OCI-LY3 (cell line): Measurements from ENCODE around the gene DDIT4.

Experiments
- H2AFZ ChIP-seq: fragments of 200-600, 300-600 bp; shearing (Covaris generic); 2 replicates; pipeline ENCODE4 v1.6.0; 2014; ENCODE audit warnings: antibody characterized with exemption, low read depth, low read length
- H3K27ac ChIP-seq: fragments of 200-600, 300-600 bp; sonication (generic); 2 replicates; pipeline ENCODE4 v1.5.1; 2014; ENCODE audit warnings: mild to moderate bottlenecking, low read length, moderate library complexity, mixed read lengths
- H3K27me3 ChIP-seq: fragments of 200-600, 300-600 bp; sonication (generic); 2 replicates; pipeline ENCODE4 v1.6.1; 2014; ENCODE audit warnings: low read depth, low read length, mixed read lengths
- H3K36me3 ChIP-seq: fragments of 200-600, 300-600 bp; sonication (generic); replicated peaks from 2 replicates; pipeline ENCODE3; 2014; ENCODE audit warnings: low read depth, low read length, mixed read lengths
- H3K4me1 ChIP-seq: fragments of 300-600, 200-600 bp; sonication (generic); 2 replicates; pipeline ENCODE4 v1.6.1; 2014; ENCODE audit warnings: low read length, mixed read lengths
- H3K4me2 ChIP-seq: fragments of 200-600, 300-600 bp; sonication (generic); 2 replicates; pipeline ENCODE4 v1.6.1; 2014; ENCODE audit warnings: low read length, mixed read lengths
- H3K4me3 ChIP-seq: fragments of 300-600, 200-600 bp; sonication (generic); 2 replicates; pipeline ENCODE4 v1.5.1; 2014; ENCODE audit warnings: antibody characterized with exemption, mild to moderate bottlenecking, low read length, moderate library complexity
- H3K79me2 ChIP-seq: fragments of 300-600, 200-600 bp; shearing (Covaris generic); 2 replicates; pipeline ENCODE4 v1.6.1; 2014; ENCODE audit warnings: mild to moderate bottlenecking, low read length, mixed read lengths
- H3K9ac ChIP-seq: fragments of 300-600, 200-600 bp; shearing (Covaris generic); 2 replicates; pipeline ENCODE4 v1.6.0; 2014; ENCODE audit warnings: mild to moderate bottlenecking, low read length, moderate library complexity
- H3K9me3 ChIP-seq: fragments of 200-600, 300-600 bp; shearing (Covaris generic); 2 replicates; pipeline ENCODE4 v1.6.1; 2014; ENCODE audit warnings: low read length, mixed read lengths; ENCODE audit not compliant: insufficient read depth
- H4K20me1 ChIP-seq: fragments of 200-600, 300-600 bp; sonication (generic); 2 replicates; pipeline ENCODE4 v1.6.1; 2016; ENCODE audit warnings: low read length, mixed read lengths; ENCODE audit not compliant: insufficient read depth
- EZH2phosphoT487 ChIP-seq: fragments of 200-600 bp; shearing (Covaris generic); IDR thresholded peaks from 2 replicates; pipeline ENCODE4 v1.6.1; 2018; ENCODE audit warnings: antibody characterized with exemption, mixed run types, low read depth
- TF ChIP-seq, protein P1 (sequence below): fragments of 200-600, 300-600 bp; sonication (generic); IDR thresholded peaks from 2 replicates; pipeline ENCODE4 v1.5.1; 2014; ENCODE audit warnings: antibody characterized with exemption, low read length, low read depth

The DDIT4 gene

DNA sequence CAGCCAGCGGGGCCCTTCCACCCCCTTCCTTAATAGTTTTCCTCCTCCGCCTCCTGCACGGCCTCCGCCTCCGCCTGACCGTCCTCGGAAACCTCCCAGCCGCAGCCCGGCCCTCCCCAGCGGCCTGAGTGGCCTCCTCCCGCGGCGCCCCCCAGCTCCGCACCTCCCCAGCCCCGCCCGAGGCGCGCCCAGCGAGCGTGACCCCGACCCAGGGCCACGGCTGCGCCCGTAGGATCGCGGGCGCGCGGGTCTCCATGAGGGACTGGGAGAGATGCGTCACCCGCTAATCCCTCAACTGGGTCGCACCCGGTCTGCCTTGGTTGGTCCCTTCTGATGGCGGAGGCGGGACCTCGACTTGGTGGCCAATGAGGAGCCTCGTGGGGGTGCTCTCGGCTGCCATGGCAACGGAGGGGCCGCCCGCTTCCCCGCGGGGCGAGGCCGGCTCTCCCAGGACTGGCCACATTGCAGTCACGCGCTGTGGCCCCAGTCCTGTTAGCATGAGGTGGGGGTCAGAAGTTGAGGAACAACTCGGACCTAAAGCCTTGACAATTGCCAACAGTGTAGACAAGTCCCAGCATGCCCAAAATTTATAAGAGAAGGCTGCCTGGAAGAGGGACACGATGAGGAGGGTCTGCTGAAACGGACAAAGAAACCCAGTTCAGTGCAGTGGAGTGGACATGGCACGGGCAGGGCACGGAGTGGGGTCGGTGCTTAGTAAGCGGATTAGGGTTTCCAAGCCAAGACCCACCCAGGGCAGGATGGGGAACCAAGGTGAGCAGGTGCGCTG is 24.3 kb downstream of the DDIT4 start:
- H3K9me3 ChIP-seq: no peaks in the 10 kb centered on the region
- H3K27ac ChIP-seq: peak overlapping the region; percentile 93
- H3K4me1 ChIP-seq: peaks cover 30% of the 10 kb centered on the region
- H3K79me2 ChIP-seq: no peaks in the 10 kb centered on the region
- H3K36me3 ChIP-seq: no peaks in the 10 kb centered on the region
- H2AFZ ChIP-seq: no peak overlapping the region
- no peaks in the 10 kb centered on the region for H4K20me1 ChIP-seq
- H3K27me3 ChIP-seq: no peaks in the 10 kb centered on the region
- H3K4me2 ChIP-seq: peak overlapping the region; percentile 90
- H3K9ac ChIP-seq: peak overlapping the region; percentile 87
- peak overlapping the region; percentile 88 for H3K4me3 ChIP-seq
- TF ChIP-seq EZH2phosphoT487: no peak
- TF ChIP-seq, protein P1, sequence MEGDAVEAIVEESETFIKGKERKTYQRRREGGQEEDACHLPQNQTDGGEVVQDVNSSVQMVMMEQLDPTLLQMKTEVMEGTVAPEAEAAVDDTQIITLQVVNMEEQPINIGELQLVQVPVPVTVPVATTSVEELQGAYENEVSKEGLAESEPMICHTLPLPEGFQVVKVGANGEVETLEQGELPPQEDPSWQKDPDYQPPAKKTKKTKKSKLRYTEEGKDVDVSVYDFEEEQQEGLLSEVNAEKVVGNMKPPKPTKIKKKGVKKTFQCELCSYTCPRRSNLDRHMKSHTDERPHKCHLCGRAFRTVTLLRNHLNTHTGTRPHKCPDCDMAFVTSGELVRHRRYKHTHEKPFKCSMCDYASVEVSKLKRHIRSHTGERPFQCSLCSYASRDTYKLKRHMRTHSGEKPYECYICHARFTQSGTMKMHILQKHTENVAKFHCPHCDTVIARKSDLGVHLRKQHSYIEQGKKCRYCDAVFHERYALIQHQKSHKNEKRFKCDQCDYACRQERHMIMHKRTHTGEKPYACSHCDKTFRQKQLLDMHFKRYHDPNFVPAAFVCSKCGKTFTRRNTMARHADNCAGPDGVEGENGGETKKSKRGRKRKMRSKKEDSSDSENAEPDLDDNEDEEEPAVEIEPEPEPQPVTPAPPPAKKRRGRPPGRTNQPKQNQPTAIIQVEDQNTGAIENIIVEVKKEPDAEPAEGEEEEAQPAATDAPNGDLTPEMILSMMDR: no peak

DNA sequence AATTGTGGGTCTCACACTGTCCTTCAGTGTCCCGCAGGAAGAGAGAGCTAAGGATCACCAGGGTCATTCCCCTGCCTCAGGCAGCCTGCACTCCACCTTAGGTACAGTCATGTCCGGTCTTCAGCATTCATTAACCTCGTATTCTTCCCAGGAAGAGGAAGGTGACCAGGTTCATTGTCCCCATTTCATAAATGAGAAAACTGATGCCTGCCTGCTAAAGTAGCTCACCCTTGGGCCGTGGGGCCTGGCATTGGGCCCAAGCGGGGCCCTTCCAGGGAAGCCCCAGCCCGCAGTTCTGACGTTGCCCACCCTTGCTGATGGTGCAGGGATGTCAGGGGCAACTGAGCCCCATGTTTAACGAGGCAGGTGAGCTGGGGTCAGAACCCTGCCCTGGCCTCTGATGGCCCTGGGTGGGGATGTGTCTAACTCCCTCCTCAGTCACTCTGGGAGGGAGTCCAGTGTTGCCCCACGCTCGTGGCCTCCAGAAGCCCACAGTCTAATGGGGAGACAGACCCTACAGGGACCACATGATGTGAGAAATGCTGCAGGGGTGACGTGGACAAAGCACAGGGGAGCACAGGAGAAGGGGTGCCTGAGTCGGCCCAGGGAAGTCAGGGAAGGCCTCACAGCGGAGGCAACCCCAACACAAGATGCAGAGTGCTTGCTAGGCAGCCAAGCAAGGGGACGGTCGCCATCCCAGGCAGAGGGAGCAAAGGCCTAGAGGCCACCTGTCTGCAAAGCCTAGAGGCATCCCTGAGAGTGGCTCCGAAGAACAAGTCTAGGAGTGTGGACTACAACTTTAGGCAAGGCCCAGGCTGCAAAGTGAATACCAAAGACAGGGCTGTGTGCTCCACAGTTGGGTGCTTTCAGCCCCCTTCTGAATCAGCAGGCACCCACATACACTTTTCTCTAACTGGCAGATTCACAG is 25.1 kb downstream of the DDIT4 start:
- peaks cover 33% of the 10 kb centered on the region for H3K4me1 ChIP-seq
- H3K9me3 ChIP-seq: no peaks in the 10 kb centered on the region
- H2AFZ ChIP-seq: no peak overlapping the region
- H3K4me2 ChIP-seq: peak overlapping the region; percentile 90
- H3K4me3 ChIP-seq: peak overlapping the region; percentile 88
- H3K79me2 ChIP-seq: no peaks in the 10 kb centered on the region
- H4K20me1 ChIP-seq: no peaks in the 10 kb centered on the region
- no peaks in the 10 kb centered on the region for H3K36me3 ChIP-seq
- H3K27ac ChIP-seq: 0 out of 2 replicates have a peak overlapping the region, but pooled peaks have one; percentile 5
- H3K9ac ChIP-seq: peak overlapping the region; percentile 42; the same call in 1 of the 2 replicates
- no peaks in the 10 kb centered on the region for H3K27me3 ChIP-seq
- no peak for TF ChIP-seq EZH2phosphoT487
- TF ChIP-seq, protein P1: no peak

DNA sequence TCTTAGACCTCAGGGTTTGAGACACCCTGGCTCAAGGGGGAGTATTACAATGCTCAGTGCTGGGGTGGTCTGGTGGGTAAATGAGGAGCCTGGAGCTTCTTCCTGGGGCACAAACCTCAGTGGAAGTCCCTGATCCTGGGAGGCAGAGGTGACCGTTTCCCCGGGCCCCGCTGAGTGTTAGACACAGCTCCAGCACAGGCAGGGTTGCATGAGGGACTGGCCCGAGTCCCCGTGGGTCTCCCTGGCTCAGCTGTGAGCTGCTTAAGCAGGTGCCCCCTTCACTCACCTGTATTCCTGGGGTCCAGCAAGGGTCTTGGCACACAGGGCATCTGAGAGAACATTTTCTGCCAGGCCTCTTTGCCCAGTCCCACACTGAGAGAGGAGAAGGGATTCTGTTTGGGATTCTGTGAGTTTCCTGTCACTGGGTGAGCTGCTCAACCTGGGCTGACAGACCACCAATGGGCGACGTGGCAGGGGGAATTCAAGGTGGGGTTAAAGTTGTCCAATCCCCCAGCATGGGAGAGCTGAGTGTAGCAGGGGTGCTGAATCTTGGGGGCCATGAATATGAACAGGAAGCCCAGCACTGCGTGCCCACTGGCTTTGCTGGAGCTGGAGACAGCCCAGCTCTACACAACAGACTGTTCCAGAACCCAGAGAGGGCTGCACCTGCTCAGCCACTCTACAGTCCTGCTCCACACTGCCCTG is 29.9 kb downstream of the DDIT4 start:
- Histone ChIP-seq H3K9ac (no peak overlapping the region), H3K4me1 (peaks cover 15% of the 10 kb centered on the region), H3K36me3 (no peaks in the 10 kb centered on the region), H4K20me1 (no peaks in the 10 kb centered on the region), H3K79me2 (no peaks in the 10 kb centered on the region), H3K9me3 (no peaks in the 10 kb centered on the region), H3K4me3 (no peak overlapping the region), H3K27ac (no peak overlapping the region), H3K4me2 (no peak overlapping the region), H3K27me3 (no peaks in the 10 kb centered on the region), H2AFZ (peak overlapping the region; percentile 13; the same call in 1 of the 2 replicates)
- TF ChIP-seq, protein P1: no peak
- TF ChIP-seq EZH2phosphoT487: no peak
